H1 (cell line): ENCODE results near the gene PPIB. TPM values are rescaled to one million over a fixed set of nuclear protein-coding genes. Genes with fewer than 3 reads are reported as not detected.

ENCODE experiments used
- GTF2F1 ChIP-seq: IDR thresholded peaks from 2 replicates; pipeline ENCODE4 v1.6.1; 2012; ENCODE audit warnings: low read depth, low read length, improper control_type of control experiment, borderline replicate concordance
- JUN ChIP-seq: IDR thresholded peaks from 2 replicates; pipeline ENCODE4 v1.6.1; 2011; ENCODE audit warnings: low read depth, mild to moderate bottlenecking, improper control_type of control experiment, low read length
- SP2 ChIP-seq: IDR thresholded peaks from 2 replicates; pipeline ENCODE4 v1.6.1; 2012; ENCODE audit warnings: mild to moderate bottlenecking, low read length, inconsistent platforms
- TBP ChIP-seq: IDR thresholded peaks from 2 replicates; pipeline ENCODE4 v1.6.1; 2011; ENCODE audit warnings: low read depth, low read length, improper control_type of control experiment
- TCF12 ChIP-seq: IDR thresholded peaks from 2 replicates; pipeline ENCODE4 v1.6.1; 2011; ENCODE audit warnings: low read depth, mild to moderate bottlenecking, low read length
- polyA plus RNA-seq, 7 experiments: library from polyadenylated mRNA; depleted of rRNA in 3 of 7; stranded (reverse) in 5 of 7; unstranded in 2 of 7; fragments of >200 nt in 5 of 7; fragments of 200-250 nt in 2 of 7; gene quantifications; 1 replicate in 5 of 7; 2 replicates in 1 of 7; 4 replicates in 1 of 7; pipeline versions ENCODE4 v1.2.1 to v1.2.3, GENCODE V29; 2011 to 2013; ENCODE audit warnings: missing spikeins in 2 of 7, mixed read lengths in 2 of 7
- total RNA-seq: library from RNA; stranded (reverse); fragmentation: NEBNext Ultra II Directional; extraction: Animal tissue kit (Norgen Biotek cat#: 25700); gene quantifications from 2 replicates; pipeline ENCODE4 v1.2.1, GENCODE V29; 2021
- TF ChIP-seq, protein P1 (sequence below): fragments of 300-600 bp; sonication (generic); IDR thresholded peaks from 2 replicates; pipeline ENCODE4 v1.7.1; 2012; ENCODE audit warnings: low read length, moderate library complexity, mild to moderate bottlenecking, inconsistent platforms; ENCODE audit not compliant: insufficient replicate concordance

The PPIB gene
- total and polyA plus RNA-seq, 2 of the 8 experiments (the other 6 are each of a cell fraction or from before 2014, with no cell fraction given), result 558 to 579 TPM

DNA sequence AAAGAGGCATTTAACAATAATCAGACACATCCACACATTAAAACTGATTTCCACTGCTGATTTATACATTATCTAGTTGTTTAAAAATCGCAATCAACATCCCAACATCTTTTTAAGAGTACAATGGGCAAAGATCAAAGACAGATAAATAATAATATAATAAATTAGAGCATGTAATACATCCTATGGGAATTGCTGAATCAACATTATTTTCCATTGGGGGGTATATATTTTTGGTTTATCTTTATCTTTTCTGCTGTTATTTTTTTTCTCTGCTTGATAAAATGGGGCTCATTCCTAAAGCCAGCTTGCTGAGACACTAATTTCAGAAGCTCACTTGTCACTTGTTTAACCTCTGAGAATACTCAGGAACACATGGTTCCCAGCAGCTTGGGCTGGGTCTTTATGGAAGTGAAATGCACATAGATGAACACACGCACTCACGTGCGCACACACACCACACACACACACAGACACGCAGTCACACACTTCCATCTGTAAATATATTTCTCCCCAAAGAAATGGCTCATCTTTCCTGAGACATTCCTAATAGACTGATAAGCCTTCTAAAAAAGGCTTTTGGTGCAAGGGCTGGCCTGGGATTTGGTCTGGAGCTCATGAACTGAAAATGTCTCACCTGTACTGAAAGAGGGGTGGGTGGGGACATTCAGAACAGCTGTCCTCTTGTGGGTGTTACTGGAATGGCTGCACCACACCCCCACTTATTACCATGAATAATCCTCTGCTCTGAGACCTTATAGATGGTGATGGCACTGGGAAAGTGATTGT is 3.5 kb upstream of the PPIB start (continued):
- no peak for TF ChIP-seq TBP
- no peak for TF ChIP-seq GTF2F1
- no peak for TF ChIP-seq SP2
- no peak for TF ChIP-seq JUN
- no peak for TF ChIP-seq TCF12
- TF ChIP-seq, protein P1, sequence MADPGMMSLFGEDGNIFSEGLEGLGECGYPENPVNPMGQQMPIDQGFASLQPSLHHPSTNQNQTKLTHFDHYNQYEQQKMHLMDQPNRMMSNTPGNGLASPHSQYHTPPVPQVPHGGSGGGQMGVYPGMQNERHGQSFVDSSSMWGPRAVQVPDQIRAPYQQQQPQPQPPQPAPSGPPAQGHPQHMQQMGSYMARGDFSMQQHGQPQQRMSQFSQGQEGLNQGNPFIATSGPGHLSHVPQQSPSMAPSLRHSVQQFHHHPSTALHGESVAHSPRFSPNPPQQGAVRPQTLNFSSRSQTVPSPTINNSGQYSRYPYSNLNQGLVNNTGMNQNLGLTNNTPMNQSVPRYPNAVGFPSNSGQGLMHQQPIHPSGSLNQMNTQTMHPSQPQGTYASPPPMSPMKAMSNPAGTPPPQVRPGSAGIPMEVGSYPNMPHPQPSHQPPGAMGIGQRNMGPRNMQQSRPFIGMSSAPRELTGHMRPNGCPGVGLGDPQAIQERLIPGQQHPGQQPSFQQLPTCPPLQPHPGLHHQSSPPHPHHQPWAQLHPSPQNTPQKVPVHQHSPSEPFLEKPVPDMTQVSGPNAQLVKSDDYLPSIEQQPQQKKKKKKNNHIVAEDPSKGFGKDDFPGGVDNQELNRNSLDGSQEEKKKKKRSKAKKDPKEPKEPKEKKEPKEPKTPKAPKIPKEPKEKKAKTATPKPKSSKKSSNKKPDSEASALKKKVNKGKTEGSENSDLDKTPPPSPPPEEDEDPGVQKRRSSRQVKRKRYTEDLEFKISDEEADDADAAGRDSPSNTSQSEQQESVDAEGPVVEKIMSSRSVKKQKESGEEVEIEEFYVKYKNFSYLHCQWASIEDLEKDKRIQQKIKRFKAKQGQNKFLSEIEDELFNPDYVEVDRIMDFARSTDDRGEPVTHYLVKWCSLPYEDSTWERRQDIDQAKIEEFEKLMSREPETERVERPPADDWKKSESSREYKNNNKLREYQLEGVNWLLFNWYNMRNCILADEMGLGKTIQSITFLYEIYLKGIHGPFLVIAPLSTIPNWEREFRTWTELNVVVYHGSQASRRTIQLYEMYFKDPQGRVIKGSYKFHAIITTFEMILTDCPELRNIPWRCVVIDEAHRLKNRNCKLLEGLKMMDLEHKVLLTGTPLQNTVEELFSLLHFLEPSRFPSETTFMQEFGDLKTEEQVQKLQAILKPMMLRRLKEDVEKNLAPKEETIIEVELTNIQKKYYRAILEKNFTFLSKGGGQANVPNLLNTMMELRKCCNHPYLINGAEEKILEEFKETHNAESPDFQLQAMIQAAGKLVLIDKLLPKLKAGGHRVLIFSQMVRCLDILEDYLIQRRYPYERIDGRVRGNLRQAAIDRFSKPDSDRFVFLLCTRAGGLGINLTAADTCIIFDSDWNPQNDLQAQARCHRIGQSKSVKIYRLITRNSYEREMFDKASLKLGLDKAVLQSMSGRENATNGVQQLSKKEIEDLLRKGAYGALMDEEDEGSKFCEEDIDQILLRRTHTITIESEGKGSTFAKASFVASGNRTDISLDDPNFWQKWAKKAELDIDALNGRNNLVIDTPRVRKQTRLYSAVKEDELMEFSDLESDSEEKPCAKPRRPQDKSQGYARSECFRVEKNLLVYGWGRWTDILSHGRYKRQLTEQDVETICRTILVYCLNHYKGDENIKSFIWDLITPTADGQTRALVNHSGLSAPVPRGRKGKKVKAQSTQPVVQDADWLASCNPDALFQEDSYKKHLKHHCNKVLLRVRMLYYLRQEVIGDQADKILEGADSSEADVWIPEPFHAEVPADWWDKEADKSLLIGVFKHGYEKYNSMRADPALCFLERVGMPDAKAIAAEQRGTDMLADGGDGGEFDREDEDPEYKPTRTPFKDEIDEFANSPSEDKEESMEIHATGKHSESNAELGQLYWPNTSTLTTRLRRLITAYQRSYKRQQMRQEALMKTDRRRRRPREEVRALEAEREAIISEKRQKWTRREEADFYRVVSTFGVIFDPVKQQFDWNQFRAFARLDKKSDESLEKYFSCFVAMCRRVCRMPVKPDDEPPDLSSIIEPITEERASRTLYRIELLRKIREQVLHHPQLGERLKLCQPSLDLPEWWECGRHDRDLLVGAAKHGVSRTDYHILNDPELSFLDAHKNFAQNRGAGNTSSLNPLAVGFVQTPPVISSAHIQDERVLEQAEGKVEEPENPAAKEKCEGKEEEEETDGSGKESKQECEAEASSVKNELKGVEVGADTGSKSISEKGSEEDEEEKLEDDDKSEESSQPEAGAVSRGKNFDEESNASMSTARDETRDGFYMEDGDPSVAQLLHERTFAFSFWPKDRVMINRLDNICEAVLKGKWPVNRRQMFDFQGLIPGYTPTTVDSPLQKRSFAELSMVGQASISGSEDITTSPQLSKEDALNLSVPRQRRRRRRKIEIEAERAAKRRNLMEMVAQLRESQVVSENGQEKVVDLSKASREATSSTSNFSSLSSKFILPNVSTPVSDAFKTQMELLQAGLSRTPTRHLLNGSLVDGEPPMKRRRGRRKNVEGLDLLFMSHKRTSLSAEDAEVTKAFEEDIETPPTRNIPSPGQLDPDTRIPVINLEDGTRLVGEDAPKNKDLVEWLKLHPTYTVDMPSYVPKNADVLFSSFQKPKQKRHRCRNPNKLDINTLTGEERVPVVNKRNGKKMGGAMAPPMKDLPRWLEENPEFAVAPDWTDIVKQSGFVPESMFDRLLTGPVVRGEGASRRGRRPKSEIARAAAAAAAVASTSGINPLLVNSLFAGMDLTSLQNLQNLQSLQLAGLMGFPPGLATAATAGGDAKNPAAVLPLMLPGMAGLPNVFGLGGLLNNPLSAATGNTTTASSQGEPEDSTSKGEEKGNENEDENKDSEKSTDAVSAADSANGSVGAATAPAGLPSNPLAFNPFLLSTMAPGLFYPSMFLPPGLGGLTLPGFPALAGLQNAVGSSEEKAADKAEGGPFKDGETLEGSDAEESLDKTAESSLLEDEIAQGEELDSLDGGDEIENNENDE, result no peak
